NCI-H2107 (cell line): ENCODE results near the gene OPRD1.

Experiments used
- DNase-seq: peaks from one replicate; lab custom pipeline; 2025; lab: John Stamatoyannopoulos, UW

OPRD1 gene

GRCh38 chr1:28885472-28885877, 73.5 kb downstream of the OPRD1 start:
- no peak for DNase-seq

- DNase-seq, result no peak
These were observed 74.2 kb downstream of the OPRD1 start for GRCh38 chr1:28885977-28886730.

GRCh38 chr1:28886731-28887418, 74.9 kb downstream of the OPRD1 start:
- DNase-seq, result peak; percentile 90

- DNase-seq, result no peak
These were observed 75.5 kb downstream of the OPRD1 start for GRCh38 chr1:28887419-28887834.

- no peak for DNase-seq
These were observed 76.1 kb downstream of the OPRD1 start for GRCh38 chr1:28887835-28888682.

GRCh38 chr1:28888915-28889314, 76.9 kb downstream of the OPRD1 start:
- no peak for DNase-seq

- no peak for DNase-seq
These were observed 77.4 kb downstream of the OPRD1 start for GRCh38 chr1:28889357-28889756.

GRCh38 chr1:28890435-28890834, 78.5 kb downstream of the OPRD1 start:
- no peak for DNase-seq

- no peak for DNase-seq
These were observed 78.9 kb downstream of the OPRD1 start for GRCh38 chr1:28890836-28891235.

- no peak for DNase-seq
These were observed 79.3 kb downstream of the OPRD1 start for GRCh38 chr1:28891256-28891655.

- no peak for DNase-seq
These were observed 81.6 kb downstream of the OPRD1 start for GRCh38 chr1:28893403-28894102.

- no peak for DNase-seq
These were observed 82.8 kb downstream of the OPRD1 start for GRCh38 chr1:28894785-28895184.

GRCh38 chr1:28895896-28896608, 84.1 kb downstream of the OPRD1 start:
- DNase-seq, result no peak

- no peak for DNase-seq
These were observed 84.6 kb downstream of the OPRD1 start for GRCh38 chr1:28896609-28896986.

GRCh38 chr1:28897789-28898188, 85.8 kb downstream of the OPRD1 start:
- no peak for DNase-seq

- DNase-seq, result no peak
These were observed 86.5 kb downstream of the OPRD1 start for GRCh38 chr1:28898405-28898881.

GRCh38 chr1:28899267-28899666, 87.3 kb downstream of the OPRD1 start:
- DNase-seq, result no peak

- no peak for DNase-seq
These were observed 88.6 kb downstream of the OPRD1 start for GRCh38 chr1:28900562-28900961.

- no peak for DNase-seq
These were observed 90.8 kb downstream of the OPRD1 start for GRCh38 chr1:28902738-28903137.

GRCh38 chr1:28905921-28906666, 94.1 kb downstream of the OPRD1 start:
- DNase-seq, result no peak

- no peak for DNase-seq
These were observed 97.2 kb downstream of the OPRD1 start for GRCh38 chr1:28909198-28909597.
